GM21447 (cell line): ENCODE measurements around the gene PSENEN.
"Not testable (repeated sequence)": the region's sequence is repeated elsewhere in the genome, so short reads cannot be mapped to it uniquely, and the experiment has no call there.

Experiments
- ATAC-seq: cut with Tn5 transposase; IDR thresholded peaks from one replicate; pipeline ENCODE4 v1.9.1; 2021; ENCODE audit not compliant: unreplicated experiment

Gene PSENEN

DNA sequence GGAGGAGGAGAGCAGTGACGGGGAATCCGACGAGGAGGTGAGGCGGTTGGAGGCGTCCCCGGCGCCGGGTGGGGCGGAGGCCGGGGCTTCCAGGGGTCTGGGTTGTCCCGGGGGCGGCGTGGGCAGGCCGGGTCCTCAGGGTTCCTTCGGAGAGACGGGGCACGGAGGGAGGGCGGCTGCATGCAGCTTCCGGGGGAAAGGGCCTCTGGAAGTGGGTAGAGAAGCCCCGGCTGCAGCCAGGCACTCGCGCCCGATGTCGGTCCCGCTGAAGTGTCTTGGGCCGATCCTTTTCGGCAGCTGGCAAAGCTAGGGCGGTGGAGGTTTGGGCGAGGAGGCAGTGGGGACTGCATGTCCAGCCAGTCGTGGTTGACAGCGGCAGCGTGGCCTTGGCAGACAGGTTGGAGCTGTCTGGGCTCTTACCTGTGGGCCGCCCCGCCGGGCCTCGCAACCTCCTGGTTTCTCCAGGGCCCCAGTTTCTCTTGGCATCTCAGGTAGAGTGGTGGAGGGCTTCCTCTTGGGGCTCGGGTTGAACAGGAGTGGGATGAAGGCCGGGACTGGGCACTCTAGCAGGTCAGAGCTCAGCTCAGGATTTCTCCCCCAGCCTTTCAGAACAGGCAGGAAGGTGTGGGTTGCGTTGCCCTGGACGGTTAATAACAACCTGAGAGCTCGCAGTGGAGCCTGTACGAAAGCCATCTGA, 27.0 kb upstream of the PSENEN start:
- no peak for ATAC-seq

DNA sequence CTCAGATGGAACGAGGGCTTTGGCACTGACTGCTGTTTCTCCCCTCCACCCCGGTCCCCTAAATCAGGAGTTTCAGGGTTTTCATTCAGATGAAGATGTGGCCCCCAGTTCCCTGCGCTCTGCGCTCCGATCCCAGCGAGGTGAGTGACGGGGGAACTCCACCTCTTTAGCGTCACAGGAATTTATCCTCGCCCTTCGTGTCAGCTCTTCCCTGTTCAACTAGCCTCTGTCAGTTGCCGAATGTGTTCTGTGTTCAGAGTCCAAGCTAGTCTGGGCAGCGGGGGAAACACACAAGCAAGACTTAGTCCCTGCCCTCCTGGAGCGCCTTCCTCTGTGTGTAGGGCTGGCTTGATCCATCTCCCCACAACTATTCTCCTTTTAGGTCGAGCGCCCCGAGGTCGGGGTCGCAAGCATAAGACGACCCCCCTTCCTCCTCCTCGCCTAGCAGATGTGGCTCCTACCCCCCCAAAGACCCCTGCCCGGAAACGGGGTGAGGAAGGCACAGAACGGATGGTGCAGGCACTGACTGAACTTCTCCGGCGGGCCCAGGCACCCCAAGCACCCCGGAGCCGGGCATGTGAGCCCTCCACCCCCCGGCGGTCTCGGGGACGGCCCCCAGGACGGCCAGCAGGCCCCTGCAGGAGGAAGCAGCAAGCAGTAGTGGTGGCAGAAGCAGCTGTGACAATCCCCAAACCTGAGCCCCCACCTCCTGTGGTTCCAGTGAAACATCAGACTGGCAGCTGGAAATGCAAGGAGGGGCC, 25.9 kb upstream of the PSENEN start:
- no peak for ATAC-seq

DNA sequence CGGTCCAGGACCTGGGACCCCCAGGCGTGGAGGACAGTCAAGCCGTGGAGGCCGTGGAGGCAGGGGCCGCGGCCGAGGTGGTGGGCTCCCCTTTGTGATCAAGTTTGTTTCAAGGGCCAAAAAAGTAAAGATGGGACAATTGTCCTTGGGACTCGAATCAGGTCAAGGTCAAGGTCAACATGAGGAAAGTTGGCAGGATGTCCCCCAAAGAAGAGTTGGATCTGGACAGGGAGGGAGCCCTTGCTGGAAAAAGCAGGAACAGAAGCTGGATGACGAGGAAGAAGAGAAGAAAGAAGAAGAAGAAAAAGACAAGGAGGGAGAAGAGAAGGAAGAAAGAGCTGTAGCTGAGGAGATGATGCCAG, 25.3 kb upstream of the PSENEN start:
- ATAC-seq: no peak

DNA sequence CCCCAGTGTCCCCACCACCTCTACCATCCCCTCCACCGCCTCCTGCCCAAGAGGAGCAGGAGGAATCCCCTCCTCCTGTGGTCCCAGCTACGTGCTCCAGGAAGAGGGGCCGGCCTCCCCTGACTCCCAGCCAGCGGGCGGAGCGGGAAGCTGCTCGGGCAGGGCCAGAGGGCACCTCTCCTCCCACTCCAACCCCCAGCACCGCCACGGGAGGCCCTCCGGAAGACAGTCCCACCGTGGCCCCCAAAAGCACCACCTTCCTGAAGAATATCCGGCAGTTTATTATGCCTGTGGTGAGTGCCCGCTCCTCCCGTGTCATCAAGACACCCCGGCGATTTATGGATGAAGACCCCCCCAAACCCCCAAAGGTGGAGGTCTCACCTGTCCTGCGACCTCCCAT, 24.8 kb upstream of the PSENEN start:
- ATAC-seq: no peak

DNA sequence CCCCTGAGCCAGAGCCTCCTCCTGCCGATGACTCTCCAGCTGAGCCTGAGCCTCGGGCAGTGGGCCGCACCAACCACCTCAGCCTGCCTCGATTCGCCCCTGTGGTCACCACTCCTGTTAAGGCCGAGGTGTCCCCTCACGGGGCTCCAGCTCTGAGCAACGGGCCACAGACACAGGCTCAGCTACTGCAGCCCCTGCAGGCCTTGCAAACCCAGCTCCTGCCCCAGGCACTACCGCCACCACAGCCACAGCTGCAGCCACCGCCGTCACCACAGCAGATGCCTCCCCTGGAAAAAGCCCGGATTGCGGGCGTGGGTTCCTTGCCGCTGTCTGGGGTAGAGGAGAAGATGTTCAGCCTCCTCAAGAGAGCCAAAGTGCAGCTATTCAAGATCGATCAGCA, 24.1 kb upstream of the PSENEN start:
- no peak for ATAC-seq

DNA sequence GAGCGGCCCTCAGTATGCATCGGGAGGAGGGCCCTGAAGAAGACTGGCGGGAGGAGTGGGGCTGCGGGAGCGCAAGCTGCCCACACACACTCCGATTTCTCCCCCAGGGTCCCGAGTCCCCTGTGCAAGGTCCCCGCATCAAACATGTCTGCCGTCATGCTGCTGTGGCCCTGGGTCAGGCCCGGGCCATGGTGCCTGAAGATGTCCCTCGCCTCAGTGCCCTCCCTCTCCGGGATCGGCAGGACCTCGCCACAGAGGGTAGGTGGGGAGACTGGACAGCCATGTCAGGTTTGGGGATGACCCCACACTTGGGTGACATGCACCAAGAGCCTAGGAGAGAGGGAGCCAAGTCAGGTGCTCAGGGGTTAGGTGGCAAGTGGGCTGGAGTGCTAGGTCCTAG, 23.0 kb upstream of the PSENEN start:
- no peak for ATAC-seq

DNA sequence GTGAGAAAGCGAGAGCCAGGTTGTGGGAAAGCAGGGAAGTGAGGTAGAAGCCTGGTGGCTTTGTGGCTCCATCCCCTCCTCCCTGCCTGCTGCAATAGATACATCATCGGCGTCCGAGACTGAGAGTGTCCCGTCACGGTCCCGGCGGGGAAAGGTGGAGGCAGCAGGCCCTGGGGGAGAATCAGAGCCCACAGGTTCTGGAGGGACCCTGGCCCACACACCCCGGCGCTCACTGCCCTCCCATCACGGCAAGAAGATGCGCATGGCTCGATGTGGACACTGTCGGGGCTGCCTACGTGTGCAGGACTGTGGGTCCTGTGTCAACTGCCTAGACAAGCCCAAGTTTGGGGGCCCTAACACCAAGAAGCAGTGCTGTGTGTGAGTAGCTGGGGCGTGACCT, 22.6 kb upstream of the PSENEN start:
- no peak for ATAC-seq

DNA sequence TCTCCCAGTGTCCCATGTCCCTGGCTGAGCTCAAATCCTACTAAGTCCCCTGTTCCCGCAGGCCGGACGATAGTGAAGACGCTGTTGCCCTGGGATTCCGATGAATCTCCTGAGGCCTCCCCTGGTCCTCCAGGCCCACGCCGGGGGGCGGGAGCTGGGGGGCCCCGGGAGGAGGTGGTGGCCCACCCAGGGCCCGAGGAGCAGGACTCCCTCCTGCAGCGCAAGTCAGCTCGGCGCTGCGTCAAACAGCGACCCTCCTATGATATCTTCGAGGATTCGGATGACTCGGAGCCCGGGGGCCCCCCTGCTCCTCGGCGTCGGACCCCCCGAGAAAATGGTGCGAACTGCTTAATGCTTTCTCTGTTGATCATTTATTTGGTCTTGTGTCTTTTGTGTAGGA, 21.8 kb upstream of the PSENEN start:
- ATAC-seq: no peak

DNA sequence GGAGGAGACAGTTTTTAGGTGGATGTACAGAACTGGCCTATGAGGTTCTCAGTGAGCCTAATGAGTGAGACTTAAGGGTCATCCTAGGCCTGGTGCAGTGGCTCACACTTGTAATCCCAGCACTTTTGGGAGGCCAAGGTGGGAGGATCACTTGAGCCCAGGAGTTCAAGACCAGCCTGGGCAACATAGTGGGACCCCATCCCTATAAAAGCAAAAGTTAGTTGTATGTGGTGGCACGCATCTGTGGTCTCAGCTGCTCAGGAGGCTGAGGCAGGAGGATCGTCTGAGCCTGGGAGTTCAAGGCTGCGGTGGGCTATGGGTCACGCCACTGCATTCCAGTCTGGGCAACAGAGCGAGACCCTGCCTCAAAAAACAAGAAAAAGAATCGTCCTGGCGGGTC, 21.3 kb upstream of the PSENEN start:
- not testable (repeated sequence) for ATAC-seq

DNA sequence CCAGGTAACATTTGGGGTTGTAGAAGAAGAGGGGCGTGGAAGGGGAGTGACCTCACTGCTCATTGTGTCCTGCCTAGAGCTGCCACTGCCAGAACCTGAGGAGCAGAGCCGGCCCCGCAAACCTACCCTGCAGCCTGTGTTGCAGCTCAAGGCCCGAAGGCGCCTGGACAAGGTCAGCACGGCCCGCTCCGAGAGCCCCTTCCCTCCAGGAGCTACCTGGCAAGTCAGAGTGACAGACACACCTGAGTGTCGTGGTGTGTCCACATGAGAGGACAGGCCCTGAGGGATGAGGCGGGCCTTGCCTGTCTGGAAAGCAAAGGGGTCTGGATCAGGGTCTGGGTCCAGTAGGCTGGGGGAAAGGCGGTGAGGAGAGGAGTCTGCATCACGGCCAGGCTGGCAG, 20.9 kb upstream of the PSENEN start:
- no peak for ATAC-seq

DNA sequence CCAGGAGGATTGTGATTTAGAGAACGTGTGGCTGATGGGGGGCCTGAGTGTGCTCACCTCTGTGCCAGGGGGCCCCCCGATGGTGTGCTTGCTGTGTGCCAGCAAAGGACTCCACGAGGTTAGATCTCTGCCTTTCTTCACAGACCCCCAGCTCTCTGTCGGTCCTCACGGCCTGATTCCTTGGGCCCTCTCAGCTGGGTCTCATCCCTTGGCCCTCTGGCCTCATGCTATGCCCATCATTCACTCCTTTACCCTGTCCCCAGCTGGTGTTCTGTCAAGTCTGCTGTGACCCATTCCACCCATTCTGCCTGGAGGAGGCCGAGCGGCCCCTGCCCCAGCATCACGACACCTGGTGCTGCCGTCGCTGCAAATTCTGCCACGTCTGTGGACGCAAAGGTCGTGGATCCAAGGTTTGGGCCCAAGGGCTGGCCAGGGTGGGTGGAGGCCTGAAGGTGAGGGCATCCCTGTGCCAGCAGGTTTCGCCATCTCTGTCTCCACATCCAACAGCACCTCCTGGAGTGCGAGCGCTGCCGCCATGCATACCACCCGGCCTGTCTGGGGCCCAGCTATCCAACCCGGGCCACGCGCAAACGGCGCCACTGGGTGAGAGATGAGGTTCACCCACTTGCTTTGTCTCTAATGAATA, 20.1 kb upstream of the PSENEN start:
- ATAC-seq: no peak

DNA sequence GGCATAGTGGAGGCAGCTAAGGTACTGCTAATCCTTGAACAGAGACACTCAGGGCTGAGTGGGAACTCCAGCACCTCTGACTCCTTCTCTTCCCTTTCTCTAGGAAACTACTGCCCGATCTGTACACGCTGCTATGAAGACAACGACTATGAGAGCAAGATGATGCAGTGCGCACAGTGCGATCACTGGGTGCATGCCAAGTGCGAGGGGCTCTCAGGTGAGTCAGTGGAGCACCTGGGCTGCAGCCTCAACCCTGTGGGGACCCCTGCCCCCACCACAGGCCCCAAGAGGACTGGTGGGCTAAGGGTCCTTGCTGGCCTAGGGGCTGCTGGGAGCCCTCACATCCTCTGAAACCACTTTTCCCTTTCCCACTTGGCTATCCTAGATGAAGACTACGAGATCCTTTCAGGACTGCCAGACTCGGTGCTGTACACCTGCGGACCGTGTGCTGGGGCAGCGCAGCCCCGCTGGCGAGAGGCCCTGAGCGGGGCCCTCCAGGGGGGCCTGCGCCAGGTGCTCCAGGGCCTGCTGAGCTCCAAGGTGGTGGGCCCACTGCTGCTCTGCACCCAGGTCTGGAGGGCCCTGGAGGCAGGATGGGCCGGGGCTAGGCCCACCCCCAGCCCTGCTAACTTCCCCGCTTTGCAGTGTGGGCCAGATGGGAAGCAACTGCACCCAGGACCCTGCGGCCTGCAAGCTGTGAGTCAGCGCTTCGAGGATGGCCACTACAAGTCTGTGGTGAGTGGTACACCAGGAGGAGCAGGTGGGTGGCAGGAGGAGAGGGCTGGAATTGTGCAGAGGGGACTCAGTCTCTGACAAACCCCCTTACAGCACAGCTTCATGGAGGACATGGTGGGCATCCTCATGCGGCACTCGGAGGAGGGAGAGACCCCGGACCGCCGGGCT, 18.1 kb upstream of the PSENEN start:
- ATAC-seq: no peak

DNA sequence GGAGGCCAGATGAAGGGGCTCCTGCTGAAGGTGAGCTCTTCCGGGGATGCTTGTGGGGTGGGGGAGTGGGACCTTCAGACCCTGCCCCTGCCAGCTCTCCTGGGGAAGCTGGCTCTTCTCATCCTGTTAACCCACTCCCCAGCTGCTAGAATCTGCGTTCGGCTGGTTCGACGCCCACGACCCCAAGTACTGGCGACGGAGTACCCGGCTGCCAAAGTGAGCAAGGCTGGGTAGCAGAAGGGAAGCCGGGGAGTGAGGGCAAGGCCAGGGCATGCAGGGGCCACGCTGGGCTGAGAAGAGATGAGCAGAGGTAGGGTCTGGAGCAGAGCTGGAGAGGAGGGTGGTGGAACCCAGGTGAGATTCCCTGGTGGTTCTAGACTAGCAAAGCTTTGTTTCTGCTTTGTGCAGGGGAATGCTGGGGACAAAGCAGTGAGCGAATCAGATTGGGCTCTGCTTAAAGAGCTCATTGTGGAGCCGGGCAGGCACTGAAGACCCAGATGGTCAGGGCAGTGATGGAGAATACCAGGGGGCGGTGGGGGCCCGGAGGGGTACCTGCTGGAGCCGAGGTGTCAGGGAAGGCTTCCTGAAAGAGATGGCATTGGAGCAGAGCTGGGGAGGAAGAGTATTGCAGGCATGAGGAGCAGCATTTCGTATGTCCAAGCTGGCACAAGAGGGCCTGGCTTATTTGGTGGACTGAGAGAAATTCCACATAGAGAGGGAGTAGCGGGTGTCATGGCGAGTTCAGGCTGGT, 17.3 kb upstream of the PSENEN start:
- ATAC-seq: no peak

DNA sequence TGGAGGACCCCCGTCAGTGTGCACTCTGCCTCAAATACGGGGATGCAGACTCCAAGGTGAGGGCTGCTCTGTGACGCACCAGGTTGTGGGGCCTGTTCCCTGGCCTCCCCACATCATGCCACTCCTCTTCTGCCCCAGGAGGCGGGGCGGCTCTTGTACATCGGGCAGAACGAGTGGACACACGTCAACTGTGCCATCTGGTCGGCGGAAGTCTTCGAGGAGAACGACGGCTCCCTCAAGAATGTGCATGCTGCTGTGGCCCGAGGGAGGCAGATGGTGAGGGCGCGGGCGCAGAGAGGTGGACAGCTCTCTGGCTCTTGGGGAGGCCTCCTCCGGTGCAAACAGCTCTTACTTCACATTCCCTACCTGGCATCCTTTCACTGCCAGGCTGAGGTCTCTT, 16.4 kb upstream of the PSENEN start:
- ATAC-seq: no peak

DNA sequence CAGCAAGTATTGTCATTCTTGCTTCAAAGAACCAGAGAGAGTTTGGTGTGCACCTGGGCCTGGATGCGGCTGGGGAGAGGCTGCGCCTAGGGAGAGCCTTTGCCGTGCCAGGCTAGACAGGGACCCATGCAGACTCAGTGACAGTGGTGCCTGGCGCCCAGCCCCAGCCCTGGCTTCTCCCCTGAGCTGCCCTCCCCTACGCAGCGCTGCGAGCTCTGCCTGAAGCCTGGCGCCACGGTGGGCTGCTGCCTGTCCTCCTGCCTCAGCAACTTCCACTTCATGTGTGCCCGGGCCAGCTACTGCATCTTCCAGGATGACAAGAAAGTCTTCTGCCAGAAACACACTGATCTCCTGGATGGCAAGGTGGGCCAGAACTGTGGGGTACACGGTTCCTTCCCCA, 15.7 kb upstream of the PSENEN start:
- no peak for ATAC-seq

DNA sequence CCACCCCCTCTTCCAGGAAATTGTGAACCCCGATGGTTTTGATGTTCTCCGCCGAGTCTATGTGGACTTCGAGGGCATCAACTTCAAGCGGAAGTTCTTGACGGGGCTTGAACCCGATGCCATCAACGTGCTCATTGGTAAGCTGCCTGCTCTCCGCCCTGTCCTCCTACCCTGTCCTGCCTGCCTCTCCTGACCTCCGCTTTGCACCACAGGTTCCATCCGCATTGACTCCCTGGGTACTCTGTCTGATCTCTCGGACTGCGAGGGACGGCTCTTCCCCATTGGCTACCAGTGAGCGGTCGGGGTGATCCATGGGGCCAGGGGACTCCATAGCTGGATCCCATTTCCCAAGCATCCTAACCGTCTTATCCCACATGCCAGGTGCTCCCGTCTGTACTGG, 15.1 kb upstream of the PSENEN start:
- no peak for ATAC-seq

DNA sequence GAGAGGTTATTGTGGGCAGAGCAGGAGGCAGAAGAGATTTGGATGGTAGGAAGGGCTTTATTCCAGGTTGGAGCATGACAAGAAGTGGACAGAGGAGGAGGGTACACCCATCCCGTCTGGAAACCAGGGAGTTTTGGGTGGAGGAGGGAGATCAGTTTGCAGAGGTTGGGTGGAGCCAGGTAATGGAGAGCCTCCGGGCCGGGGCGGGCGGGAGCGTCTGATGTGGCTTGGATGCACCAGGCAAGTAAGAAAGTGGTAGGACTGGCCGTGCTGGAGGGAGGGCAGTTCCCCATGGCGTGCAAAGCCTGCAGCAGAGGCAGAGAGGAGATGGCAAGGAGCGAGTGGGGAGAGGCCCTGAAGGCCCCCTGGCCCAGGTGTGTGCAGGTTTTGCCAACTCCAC, 14.1 kb upstream of the PSENEN start:
- ATAC-seq: no peak

DNA sequence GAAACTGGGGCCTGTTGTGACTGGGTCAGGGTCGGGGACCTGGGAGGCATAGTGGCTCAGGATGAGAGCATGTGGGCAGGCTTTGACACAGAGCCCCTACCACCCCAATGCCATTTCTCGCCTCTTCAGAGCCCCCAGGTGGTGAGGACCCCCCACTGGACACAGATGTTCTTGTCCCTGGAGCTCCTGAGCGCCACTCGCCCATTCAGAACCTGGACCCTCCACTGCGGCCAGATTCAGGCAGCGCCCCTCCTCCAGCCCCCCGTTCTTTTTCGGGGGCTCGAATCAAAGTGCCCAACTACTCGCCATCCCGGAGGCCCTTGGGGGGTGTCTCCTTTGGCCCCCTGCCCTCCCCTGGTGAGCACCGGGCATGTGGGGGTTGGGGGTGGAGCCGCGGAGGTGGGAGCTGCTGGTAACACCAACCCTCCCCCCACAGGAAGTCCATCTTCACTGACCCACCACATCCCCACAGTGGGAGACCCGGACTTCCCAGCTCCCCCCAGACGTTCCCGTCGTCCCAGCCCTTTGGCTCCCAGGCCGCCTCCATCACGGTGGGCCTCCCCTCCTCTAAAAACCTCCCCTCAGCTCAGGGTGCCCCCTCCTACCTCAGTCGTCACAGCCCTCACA, 13.6 kb upstream of the PSENEN start:
- ATAC-seq: no peak

DNA sequence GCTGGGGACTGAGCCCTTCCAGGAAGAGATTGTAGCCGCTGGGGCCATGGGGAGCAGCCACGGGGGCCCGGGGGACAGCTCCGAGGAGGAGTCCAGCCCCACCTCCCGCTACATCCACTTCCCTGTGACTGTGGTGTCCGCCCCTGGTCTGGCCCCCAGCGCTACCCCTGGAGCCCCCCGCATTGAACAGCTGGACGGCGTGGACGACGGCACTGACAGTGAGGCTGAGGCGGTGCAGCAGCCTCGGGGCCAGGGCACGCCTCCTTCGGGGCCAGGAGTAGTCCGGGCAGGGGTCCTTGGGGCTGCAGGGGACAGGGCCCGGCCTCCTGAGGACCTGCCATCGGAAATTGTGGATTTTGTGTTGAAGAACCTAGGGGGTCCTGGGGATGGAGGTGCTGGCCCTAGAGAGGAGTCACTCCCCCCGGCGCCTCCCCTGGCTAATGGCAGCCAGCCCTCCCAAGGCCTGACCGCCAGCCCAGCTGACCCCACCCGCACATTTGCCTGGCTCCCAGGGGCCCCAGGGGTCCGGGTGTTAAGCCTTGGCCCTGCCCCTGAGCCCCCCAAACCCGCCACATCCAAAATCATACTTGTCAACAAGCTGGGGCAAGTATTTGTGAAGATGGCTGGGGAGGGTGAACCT, 12.8 kb upstream of the PSENEN start:
- ATAC-seq: no peak
